Epithelial cell of prostate (primary cell): Measurements from ENCODE around the gene SHISAL1.
"Not testable (repeated sequence)": the region's sequence is repeated elsewhere in the genome, so short reads cannot be mapped to it uniquely, and the experiment has no call there.

Experiments used
- DNase-seq: peaks from one replicate; pipeline ENCODE4 v3.0.0-alpha.2; 2011; ENCODE audit warnings: low read depth, low spot score
- H3K27ac ChIP-seq: fragments of 450-650 bp; 2 replicates; pipeline ENCODE4 v1.5.1; 2017; ENCODE audit warnings: mild to moderate bottlenecking

SHISAL1 gene

DNA sequence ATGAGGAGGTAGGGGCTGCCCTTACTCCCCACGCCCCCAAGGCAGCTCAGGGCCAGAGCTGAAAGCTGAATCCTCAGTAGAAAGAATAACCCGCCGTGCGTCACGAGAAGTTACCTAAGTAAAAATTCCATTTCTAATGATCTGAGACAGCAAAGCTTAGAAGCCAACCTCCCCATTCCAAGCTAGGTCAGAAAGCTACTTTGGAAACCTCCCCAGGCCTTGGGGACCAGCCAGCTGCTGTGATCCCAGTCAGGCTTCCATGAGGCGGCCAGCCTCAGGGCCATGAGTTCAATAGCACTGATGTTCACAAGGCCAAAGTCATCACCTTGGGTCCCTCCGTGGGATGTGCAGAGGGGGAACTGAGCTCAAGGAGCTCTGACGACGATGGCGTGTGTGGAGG, 6.9 kb downstream of the SHISAL1 start:
- no peak for DNase-seq
- no peak overlapping the region for H3K27ac ChIP-seq

- DNase-seq, result no peak
- no peak overlapping the region for H3K27ac ChIP-seq
These were observed 7.3 kb downstream of the SHISAL1 start for GRCh38 chr22:44305455-44305854.

DNA sequence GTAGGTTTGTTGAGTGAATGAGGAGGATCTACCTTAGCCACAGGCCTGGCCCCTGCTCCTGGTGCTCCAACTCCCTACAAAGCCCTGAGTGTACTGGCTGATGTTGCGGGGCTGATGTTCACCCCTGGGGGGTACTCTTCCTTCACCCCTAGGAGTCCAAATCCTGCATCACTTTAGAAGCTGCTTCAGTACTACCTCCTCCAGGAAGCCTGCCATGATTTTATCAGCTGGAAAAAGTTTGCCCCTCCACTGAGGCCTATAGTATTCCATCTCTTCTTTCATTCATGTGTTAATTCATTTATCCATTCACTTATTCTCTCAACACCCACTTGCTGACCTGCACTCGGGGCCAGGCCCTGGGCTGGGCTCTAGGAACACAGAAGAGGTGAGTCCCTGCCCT, 7.8 kb downstream of the SHISAL1 start:
- no peak for DNase-seq
- H3K27ac ChIP-seq, result no peak overlapping the region

- H3K27ac ChIP-seq, result no peak overlapping the region
These were observed 8.4 kb downstream of the SHISAL1 start for GRCh38 chr22:44304354-44304753.

GRCh38 chr22:44302363-44302762, 10.4 kb downstream of the SHISAL1 start:
- DNase-seq, H3K27ac ChIP-seq: not testable (repeated sequence)

More at GRCh38 chr22:44304354-44304753, 8.4 kb downstream of the SHISAL1 start:
- no peak for DNase-seq

DNA sequence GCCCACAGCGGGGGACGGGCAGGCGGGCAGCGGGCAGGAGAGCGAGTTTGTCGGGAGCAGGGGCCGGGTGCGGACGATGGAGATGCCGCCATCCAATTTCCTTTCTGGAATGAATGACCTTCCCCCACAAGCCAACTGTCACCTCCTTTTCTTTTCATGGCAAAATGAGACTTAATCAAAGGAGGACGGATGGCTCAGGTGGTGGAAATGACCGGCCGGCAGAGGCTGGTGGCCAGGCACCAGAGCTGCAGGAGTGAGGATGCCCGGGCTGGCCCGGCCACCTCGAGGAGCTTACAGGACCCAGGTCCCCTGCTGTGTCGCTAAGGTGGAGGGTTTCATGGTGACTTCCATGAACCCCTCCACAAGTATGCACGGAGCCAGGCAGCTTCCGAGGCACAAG, 11.7 kb downstream of the SHISAL1 start:
- no peak overlapping the region for H3K27ac ChIP-seq
- DNase-seq, result no peak

DNA sequence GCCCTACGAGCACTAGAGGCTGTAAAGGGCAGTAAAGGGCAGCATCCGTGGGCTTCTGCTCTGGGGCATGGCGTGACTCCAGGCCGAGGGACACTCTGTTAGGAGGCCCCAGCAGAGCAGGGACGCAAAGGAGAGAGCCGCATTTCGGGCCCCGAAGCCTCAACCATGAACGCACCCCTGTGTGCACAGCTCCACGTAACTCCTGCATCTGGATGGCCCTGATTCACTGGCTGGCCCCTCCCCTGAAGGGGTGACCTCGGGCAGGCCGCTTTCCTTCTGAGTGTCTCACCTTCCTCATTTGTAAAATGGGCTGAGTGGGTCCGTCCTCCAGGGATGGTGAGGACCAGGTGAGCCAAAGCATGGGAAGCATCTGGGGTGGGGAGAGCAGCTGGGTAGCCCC, 13.6 kb downstream of the SHISAL1 start:
- H3K27ac ChIP-seq, result no peak overlapping the region
- DNase-seq, result no peak

DNA sequence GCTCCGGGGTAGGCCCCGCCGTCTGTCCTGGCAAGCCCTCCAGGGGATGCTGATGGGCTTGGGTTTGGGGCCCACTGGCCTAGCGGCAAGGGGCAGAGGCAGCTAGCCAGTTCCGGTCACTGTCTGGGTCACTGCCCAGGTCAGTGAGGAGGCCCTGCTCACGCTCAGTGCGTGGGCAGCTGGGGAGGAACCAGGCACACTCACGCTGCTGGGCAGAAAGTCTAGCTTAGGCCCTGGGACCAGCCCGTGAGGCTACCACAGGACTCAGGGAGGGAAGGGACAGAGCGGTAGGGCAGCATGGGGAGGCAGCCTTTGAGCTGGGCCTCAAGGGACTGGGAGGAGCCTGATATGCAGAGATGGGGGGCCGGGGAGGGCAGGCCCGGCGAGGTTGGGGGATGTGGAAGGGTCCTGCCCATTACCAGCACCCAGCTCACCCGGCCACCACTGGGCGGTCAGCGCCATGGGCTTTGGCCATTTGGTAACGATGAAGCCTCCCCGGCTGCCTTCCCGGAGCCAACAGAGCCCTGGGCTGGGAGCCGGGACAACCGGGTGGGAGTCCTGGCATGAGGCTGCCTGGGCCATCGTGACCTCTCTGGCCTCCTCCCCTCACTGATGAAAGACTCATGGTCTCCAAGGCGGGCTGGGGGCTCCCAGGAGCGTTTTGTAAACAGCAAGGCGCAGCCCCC, 14.2 kb downstream of the SHISAL1 start:
- no peak overlapping the region for H3K27ac ChIP-seq
- no peak for DNase-seq

- no peak for DNase-seq
- no peak overlapping the region for H3K27ac ChIP-seq
These were observed 15.2 kb downstream of the SHISAL1 start for GRCh38 chr22:44297470-44298061.

DNA sequence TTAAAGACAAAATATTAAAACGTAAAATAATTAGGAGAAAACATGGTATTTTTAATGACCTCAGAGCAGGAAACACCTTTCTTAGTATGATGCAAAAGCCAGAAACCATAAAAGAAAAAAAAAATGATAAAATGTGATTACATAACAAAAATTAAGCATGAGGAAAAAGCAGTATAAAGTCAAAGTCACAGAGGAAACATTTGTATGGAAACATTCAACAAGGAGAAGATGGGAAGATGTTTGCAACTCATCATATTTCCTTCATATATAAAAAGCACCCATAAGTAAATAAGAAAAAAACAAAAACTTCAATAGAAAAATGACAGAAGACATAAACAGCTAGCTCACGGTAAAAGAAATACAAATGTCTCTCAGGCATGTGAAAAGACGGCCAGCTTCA, 17.3 kb downstream of the SHISAL1 start:
- H3K27ac ChIP-seq, result no peak overlapping the region
- DNase-seq, result no peak

- no peak overlapping the region for H3K27ac ChIP-seq
- DNase-seq, result no peak
These were observed 18.9 kb downstream of the SHISAL1 start for GRCh38 chr22:44293876-44294275.

GRCh38 chr22:44293034-44293433, 19.7 kb downstream of the SHISAL1 start:
- no peak for DNase-seq

DNA sequence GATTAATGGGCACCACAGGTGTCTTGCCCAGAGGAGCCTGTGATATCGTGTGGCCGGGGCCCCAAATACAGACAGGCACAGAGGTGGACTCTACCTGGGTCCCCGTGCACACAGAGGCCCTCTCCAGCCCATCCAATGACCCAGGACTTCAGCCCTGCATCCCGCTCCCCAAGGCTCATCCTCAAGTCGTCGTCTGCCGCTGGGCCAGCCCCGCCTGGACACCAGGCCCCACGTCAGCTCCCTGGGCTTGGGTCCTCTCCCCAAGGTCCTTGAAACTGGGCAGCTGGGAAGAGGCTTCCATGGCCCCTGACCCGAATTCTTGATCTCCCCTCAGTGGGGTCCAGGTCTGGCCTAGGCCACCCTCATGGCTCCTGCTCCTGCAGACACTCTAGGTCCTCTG, 20.2 kb downstream of the SHISAL1 start:
- DNase-seq, result no peak
- H3K27ac ChIP-seq, result no peak overlapping the region

More at GRCh38 chr22:44293034-44293433, 19.7 kb downstream of the SHISAL1 start:
- H3K27ac ChIP-seq, result no peak overlapping the region

DNA sequence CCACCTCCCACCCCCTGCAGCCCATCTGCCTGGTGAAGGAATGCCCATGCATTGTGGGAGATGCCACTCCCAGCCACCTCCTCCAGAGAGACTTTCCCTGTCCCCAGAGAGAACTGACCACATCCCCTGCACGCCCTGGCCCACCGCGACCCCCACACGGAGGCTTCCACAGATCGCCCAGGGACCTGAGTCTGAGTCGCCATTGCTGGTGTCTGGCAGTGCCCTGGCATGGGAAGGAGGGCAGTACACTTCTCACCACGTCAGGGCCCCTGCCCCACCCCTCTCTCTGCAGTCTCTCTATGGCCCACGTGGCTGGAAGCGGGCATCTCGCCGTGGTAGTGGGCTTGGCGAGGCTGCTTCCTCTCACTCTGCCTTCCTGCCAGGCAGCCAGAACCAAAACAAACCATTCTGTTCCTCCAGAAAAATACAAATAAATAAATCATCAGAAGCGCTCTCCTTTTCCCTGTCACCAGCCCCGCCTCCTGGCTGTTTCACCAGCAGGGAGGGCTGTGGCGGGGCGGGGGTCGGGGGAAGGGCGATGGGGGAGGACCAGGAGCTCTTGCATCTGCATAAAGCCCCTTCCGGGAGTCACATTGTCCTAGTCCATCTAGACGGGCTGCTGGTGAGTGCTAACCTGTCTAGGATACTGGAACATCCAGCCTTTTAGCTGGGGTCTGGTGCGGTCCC, 20.9 kb downstream of the SHISAL1 start:
- no peak for DNase-seq
- no peak overlapping the region for H3K27ac ChIP-seq

GRCh38 chr22:44291265-44291664, 21.5 kb downstream of the SHISAL1 start:
- no peak for DNase-seq
- no peak overlapping the region for H3K27ac ChIP-seq

DNA sequence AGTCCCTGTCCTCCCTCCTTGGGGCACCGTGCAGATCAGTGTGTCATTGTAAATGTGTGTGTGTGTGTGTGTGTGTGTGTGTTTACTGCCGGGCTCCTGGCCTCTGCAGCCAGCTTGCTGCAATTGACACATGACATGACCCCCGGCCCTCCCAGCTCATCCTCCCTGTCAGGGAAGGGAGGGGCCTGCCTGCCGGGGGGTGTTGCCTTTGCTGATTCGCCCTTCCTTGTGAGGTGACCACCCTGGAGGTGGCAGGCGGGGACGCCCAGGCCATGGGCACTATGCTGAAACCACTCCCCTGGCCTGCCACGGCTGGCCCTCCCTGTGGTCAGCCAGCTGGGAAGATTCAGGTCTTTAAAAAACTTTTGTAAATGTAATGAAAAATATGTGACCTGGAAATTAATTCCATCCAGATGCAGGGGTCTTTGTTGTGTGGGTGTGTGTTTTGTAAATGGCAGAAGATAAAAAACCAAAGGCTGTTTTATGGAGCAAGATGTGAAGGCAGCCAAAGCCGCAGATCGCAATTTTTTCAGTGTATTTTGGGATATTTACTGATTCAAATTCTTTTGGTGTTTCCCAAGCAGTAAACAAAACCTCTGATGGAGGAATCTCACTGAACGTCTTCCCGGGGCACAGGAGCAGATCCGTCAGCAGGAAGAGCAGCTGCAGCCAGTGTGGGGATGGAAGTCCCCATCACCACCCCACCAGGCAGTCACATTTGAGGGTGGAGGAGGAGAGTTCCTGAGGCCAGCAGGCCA, 23.2 kb downstream of the SHISAL1 start:
- no peak overlapping the region for H3K27ac ChIP-seq
- no peak for DNase-seq

GRCh38 chr22:44288913-44289312, 23.8 kb downstream of the SHISAL1 start:
- no peak for DNase-seq
- no peak overlapping the region for H3K27ac ChIP-seq

DNA sequence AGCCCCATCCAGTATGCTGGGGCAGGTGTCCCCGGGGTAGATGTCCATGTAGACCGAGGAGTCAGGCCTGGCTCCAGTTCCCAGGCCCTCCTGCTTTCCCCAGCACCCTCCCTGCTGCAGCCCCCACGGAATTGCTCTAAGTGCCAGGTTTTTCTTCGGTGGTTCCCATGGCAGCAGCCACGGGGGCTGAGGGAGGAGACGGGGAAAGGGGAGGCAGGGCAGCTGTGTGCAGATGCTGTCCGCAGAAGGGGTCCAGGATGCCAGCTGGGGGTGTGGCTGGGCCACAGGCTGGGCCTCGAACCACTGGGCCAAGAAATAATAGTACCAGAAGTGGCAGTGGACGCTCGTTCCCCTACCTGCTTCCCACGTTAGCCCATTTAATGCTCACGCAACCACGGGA, 25.0 kb downstream of the SHISAL1 start:
- no peak overlapping the region for H3K27ac ChIP-seq
- no peak for DNase-seq

- no peak overlapping the region for H3K27ac ChIP-seq
- no peak for DNase-seq
These were observed 25.5 kb downstream of the SHISAL1 start for GRCh38 chr22:44287121-44287693.

DNA sequence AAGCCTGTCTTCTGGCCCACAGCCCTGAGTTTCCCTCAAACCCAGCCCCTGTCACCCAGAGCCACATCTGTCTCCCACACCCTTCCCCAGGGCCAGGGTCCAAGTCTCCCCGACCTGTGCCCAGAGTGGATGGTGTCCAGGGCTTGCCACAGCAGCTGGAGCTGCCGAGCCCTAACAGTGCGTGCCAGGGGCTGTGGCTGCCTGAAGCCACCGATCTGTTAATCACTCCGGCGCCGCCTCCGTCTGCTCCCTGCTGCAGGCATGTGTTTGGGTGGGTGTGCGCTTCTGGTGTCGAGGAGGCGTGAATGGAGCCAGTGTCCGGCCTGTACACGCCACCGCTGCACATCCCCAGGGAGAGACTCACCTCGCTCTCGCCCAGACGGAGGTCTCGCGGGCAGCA, 26.1 kb downstream of the SHISAL1 start:
- no peak overlapping the region for H3K27ac ChIP-seq
- DNase-seq, result no peak

- no peak overlapping the region for H3K27ac ChIP-seq
- no peak for DNase-seq
These were observed 28.0 kb downstream of the SHISAL1 start for GRCh38 chr22:44284711-44285110.
